Gastrocnemius medialis (tissue), 4 donors: ENCODE measurements around the gene ADCY9.

ENCODE experiments used
- CTCF ChIP-seq, 5 experiments: fragments of 450-650 bp in 3 of 5; fragments of 200-600 bp in 2 of 5; sonication (generic) in 2 of 5; IDR thresholded peaks in 4 of 5; conservative IDR thresholded peaks in 1 of 5; 1 replicate in 4 of 5; 2 replicates in 1 of 5; pipeline ENCODE4 v1.5.1; 2016 to 2019; ENCODE audit warnings: antibody characterized with exemption in 5 of 5, mild to moderate bottlenecking in 3 of 5, moderate library complexity in 3 of 5
- POLR2A ChIP-seq, 2 donors: fragments of 450-650 bp; IDR thresholded peaks; one replicate each; pipeline ENCODE4 v1.6.1; 2017; ENCODE audit warnings: antibody characterized with exemption in 2 of 2, mild to moderate bottlenecking in 2 of 2, moderate library complexity in 2 of 2

GRCh38 chr16:4038448-4038847 is 77.8 kb downstream of the ADCY9 start:
- TF ChIP-seq CTCF (IDR thresholded peaks at IDR 0.05 in 4 of 5, conservative IDR thresholded peaks at IDR 0.05 in 1 of 5) (no peak), POLR2A (IDR thresholded peaks at IDR 0.05) (no peak)
